GM04504 (cell line): ENCODE results near the gene MOCS1.

Experiments used
- DNase-seq: peaks from one replicate; pipeline ENCODE4 v3.0.0-alpha.2; 2012; ENCODE audit warnings: low read depth

MOCS1 gene

DNA sequence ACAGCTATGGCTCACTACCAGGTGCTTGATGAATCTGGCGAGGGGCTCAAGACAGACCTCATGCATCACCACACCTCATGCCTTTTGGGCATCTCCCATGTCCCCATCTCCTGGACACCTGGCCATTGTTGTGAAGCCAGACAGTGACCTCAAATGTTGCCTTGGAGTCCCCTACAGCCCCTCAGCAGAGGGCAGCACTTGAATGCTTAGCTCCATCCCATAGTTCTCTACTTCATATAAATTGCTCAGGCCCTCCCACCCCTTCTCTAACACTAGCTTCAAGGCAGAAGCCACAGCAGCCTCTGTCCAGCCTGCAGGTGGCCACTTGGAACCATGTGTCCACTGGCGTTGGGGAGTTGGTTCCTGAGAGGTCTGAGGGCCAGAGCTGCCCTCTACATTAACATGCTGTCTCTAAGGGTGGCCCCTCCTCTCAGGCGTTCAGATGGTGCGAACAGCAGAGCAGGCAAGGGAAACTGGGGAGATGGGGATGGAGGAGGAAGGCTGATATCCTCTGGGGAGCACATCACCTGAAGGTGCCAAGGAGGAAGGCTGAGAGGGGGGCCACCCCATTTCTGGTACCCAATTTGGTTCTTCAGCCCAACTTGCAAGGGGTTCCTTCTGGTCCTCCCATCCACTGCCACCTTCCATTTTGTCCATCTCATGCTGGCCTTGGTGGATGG is 31.3 kb downstream of the MOCS1 start:
- DNase-seq, result no peak

DNA sequence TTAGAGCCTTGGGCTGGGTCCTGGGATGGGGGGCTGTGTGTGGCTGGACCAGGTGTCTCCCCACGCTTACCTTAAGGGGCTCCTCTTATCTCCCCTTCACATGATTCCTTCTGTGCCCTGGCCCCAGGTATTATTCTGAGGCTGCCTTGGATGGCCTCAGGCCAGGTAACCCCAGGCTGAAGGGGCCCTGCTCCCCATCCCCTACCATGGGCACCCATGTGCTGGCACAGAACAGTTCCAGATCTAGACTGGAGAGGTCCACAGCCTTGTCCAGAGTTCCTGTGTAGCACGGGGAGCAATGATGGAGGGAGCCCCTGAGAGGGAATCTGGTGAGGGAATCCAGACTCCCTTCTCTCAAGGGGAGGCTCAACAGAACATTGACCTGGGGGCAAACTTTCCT is 32.1 kb downstream of the MOCS1 start:
- DNase-seq, result no peak

DNA sequence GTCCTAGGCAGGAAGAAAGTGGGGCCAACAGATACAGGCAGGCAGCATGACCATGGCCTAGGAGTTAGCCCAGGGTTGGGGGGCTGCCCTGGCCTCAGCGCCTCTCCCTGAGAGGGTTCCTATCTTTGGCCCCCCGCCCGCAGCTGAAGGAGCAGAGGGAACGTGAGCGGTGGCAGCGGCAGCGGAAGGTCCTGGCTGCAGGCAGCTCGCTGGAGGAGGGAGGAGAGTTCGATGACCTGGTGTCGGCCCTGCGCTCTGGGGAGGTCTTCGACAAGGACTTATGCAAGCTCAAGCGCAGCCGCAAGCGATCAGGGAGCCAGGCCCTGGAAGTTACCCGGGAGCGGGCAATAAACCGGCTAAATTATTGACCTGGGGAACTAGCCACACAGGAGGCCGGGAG is 32.6 kb downstream of the MOCS1 start:
- no peak for DNase-seq

DNA sequence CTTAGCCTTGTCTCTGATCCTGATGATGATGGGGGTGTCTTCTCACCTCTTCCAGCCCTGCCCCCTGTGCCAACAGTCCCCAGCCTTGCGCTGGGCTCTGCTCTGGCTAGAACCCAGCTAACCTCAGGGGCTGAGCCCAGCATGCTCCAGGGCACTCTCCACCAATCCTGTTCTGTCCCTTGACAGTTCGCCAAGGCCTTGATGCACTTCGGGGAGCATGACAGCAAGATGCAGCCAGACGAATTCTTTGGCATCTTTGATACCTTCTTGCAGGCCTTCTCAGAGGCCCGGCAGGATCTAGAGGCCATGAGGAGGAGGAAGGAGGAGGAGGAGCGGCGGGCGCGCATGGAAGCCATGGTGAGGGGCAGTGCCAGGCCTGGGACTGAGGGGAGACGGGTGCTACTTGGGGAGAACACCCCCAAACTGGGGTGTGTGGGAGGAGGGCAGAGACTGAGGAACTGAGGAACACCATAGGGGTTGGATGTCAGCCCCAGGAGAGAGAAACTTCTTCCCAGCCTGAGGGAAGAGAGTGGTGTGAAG is 33.1 kb downstream of the MOCS1 start:
- DNase-seq, result no peak

DNA sequence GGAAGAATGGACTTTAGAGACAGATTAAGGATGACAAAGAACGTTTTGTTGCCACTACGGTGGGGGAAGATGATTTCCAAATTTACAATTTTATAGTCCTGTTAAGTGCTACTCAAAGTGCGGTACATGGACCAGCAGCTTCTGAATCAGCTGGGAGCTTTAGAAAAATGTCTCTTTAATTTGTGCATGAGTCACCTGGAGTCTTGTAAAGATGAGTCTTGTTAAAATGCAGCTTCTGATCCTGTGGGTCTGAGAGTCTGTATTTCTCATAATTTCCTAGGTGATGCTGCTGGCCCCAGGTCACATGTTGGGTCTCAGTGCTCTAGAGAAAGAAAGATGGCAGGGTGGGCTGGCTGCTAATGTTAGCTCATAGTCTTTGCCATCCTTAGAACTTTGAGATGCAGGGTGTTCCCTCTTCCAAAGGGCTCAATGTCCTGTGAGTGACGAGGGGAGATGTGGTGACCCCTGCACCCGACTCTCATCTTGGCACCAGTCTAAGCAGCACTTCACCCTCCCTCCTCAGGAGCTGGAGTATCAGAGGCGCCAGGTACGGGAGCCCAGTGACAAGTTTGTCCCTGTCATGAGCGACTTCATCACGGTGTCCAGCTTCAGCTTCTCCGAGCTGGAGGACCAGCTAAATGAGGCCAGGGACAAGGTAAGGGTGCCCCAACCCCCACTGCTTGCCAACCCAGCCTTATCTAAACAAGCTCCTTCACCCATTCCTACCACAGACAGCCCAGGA is 34.5 kb downstream of the MOCS1 start:
- DNase-seq, result peak; percentile 9

DNA sequence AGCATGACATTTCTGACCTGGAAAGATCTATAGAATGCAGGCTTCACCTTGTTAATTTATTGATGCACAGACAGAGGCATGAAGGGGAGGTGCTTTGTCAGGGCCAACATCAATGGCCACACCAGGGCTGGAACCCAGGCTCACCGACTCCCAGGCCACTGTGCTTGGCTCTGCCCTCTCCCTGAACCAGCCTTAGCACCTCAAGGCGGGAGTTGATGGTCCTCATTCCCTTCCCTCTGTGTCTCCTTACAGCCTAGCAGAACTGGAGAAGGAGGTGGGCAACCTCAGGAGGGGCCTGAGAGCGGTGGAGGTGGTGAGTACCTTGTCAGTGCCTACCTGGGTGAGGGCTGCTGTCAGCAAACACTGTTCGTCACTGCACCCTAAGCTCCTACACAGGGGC is 35.6 kb downstream of the MOCS1 start:
- no peak for DNase-seq

DNA sequence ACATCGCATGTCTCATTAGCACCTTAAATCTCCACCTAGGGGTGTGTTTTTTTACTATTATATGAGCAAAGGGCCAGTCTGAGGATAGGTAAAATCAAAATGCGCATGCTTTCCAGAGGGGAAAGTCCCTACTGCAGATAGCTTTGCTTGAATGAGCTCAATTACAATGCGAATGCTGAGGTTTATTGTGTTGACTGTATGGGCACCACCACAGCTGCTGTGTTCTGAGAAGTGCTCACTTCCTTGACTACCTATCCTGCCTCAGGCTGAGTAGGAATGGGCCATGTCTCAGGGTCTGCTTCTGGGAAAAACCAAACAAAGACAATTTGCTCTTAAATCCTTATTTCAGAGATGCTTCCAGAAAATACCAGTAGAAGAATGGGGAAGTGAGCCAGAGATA is 36.6 kb downstream of the MOCS1 start:
- DNase-seq, result no peak

DNA sequence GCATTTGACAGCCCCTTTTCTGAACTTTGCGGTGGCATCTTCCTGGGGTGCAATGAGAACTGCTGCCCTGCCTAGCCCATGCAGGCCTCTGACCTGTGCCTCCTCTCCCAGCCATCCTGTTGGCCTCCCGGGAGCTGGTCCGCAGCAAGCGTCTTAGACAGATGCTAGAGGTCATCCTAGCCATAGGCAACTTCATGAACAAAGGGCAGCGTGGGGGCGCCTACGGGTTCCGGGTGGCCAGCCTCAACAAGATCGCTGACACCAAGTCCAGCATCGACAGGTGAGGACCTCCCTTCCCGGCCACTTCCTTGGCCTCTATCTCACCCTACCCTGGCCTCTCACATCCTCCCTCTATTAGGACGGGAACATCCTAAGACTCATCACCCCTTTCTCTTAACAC is 37.6 kb downstream of the MOCS1 start:
- DNase-seq, result no peak

DNA sequence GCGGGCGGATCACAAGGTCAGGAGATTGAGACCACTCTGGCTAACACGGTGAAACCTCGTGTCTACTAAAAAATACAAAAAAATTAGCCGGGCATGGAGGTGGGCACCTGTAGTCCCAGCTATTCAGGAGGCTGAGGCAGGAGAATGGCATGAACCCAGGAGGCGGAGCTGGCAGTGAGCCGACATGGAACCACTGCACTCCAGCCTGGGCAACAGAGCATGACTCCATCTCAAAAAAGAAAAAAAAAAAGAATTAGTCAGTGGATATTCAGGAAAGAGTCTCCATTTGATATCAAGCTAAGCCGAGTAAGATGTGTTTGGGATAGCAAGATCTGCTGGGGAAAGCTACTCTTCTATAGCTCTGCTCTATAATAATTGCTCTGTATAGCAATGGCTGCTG is 41.0 kb downstream of the MOCS1 start:
- no peak for DNase-seq

DNA sequence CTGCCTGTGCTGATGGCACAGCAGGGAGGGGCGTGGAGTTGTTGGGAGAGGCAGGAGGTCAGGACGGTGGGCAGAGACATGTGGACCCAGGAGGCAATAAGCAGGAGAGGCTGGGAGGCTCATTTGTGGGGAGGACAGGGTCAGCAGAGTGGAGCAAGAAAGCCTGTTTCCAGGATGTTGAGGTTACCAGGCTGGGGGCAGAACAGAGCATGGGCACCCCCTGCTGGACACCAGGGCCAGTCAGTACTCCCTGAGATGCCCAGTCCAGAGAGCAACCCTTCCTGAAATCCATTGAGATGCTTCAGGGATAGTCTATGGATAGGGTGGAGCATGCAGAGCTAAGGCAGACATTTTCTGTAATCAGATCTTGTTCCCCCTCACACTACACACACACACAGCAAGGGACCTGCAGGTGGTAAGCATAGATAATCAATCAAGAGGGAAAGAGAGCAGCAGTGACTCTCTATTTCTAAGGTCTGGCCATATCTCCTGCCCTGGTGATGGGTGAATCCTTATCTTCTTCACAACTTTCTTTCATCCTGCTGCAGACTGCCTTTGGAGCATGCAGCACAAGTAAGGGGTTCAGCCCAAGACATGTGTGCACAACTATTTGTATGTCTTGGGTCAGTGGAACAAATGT is 41.7 kb downstream of the MOCS1 start:
- peak; percentile 48 for DNase-seq

DNA sequence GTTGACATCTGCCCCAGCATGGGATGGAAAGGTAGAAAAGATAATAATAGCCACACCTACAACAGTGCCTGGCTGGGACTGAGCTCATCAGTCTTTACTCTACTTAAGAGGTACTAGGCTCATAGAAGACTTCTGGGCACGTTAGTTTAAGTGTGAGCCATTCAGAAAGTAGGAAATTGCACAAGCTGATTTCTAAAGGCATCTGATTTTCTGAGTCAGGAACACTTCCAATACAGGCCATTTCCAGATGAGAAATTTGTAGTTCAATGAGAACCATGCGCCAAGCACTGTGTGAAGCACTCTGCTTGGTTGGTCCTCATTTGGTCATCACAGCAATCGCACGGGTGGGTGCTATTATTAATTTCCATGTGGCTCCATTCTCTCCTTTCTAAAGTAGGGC is 42.3 kb downstream of the MOCS1 start:
- peak; percentile 14 for DNase-seq

DNA sequence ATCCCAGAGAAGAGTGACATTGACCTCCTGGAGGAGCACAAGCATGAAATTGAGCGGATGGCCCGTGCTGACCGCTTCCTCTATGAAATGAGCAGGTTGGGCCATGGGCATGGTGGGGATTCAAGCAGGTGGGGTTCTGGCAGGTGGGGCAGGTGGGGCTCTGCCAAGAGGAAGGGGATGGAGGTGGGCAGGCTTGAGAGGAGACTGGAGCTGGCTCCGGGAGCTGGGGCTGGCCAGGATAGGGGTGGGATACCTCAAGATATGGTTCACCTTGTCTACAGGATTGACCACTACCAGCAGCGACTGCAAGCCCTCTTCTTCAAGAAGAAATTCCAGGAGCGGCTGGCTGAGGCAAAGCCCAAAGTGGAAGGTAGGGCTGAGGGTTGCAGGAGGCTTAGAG is 42.9 kb downstream of the MOCS1 start:
- no peak for DNase-seq

DNA sequence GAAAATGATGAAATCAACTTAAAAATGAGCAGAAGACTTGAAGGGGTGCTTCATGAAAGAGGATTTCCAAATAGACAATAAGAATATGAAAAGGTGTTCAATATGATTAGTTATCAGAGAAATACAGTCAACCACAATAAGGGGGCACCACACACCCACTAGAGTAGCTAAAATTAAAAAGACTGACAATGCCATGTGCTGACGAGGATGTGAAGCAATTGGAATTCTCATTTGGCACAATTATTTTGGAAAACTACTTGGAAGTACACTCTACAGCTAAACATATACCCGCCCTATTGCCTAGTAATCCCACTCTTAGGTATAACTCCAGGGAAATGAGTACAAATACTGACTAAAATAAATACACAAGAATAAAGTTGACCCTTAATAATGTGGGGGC is 45.0 kb downstream of the MOCS1 start:
- DNase-seq, result no peak

DNA sequence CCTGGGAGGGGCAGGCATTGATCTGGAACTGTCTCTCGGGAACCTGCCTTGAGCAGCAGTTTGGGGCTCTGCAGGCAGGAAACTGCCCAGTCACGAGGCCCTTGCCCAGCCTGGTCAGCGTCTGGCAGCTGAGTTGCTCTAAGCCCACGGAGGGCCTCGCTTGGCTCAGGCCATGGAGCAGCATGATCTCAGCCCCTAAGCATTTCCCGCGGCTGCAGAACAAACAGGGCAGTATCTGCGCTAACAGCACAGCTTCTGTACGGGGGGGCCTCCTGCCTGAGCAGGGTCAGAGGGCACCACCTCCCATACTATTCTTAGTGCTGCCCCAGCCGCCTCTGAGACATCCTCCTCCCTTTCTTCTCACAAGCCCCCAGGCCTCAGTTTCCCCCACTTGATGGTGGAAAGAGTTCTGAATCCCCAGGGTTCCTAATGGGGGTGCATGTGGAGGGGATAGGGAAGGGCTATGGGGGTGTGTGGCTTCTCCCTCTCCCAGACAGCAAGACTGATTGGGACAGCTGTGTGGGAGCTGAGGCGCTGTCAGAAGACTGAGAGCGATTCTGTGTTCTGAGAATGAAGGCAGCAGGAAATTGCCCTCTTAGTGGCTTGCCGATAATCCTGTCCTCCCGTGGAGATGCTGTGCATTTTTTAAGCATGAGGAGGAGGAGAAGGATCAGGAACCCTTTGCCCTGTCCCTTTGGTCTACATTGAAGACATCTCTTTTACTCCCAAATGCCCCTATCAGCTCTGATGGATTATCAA is 46.4 kb downstream of the MOCS1 start:
- peak; percentile 74 for DNase-seq

DNA sequence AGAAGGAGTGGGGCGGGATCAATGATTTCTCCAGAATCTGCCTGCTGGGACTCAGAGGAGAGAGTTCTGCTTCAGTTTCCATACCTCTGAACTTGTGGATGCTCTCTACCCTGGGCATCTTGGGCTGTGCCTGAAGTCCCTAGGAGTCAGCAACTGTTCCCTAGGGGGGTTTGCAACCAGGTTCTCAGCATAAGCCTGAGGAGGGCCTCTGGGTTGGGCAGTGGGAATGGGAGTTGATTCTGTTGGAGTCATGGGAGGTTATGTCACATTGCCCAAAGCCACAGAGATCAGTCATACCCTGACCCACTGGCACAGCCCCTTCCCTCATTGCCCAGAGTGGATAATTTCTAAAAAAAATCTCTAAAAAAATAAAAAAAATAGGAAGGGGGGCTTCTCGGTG is 47.4 kb downstream of the MOCS1 start:
- no peak for DNase-seq

DNA sequence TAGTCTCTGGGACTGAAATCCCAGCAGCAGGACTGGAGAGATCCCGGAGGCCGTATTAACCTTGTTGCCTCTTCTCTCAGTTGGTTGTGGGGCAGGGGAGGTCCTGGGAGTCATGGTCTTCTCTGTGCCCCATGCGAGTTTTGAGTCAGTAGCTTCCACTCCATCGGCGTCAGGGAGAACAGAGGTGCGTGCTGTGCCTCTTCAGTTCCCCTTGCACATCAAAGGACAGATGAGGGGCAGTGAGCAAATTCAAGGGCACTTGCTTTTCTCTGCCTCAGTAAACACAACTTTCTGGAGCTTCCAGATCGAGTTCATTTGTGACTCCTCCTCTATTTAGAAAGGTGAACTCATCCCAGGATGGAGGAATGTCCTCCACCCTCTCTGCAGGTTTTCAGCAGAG is 48.6 kb downstream of the MOCS1 start:
- DNase-seq, result no peak

DNA sequence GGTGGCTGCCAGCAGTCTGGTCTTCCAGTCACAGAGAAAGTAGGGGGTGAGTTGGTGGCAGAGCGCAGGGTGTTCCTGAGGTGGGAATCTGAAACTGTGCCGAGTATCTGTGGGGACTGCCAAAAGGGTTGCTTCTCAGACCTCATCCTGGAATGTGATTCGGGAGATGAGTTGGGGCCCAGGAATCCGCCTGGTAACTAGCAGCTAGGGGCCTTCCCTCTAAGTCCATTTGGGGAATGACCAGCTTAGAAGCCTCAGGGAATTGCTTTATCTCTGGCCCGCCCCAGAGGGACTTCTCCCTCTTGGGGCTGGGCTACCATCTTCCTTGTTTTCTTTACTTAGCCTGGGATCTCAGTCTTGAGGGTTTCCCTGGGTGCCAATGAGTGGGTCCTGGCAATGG is 49.6 kb downstream of the MOCS1 start:
- peak; percentile 4 for DNase-seq

DNA sequence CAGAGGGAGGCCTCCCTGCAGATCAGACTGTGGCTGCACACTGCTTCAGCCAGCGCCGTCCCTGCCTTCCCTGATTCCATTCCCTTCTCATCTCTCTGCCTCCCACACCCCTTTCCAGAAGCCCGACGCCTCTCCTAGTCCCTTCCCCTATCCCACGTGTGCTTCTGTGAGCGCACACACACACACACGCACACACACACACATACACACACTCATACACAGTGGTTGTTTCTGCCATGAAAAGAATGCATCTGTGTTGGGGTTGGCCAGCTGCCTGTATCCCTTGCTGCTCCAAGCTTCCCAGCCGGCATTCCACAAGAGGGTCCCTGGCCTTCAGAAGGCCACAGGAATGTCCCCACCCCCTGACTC is 51.7 kb downstream of the MOCS1 start:
- DNase-seq, result peak; percentile 59

DNA sequence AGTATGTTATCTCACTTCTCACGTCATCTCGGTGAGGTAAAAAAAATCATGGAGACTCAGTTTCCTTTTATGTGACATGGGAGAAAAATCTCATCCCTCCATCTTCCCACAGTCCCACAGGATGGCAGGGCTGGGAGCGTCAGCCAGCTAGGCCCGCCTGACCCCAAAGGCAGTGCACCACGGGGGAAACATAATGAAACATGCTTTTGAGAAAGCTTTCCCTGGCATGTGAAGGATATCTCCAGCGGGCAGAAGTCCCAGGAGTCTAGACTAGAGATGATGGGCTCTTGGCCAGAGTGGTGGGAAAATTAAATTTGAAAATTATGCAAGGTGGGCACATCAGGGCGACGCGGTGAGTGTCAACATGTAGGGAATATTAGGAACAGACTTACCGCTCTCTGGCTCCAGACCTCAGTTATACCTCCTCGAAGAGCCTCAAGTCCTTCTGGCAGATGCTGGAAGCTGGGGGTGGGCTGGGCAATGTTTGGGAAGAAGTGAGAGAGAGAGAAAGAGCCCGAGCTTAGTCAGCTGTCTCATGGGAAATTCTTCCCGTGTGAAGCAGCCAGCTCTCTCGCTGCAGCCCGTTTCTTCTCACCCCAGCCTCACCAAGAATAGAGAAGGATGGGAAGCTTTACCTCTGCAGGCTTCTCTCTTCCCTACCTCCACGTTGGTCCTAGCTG is 52.3 kb downstream of the MOCS1 start:
- DNase-seq, result peak; percentile 68

DNA sequence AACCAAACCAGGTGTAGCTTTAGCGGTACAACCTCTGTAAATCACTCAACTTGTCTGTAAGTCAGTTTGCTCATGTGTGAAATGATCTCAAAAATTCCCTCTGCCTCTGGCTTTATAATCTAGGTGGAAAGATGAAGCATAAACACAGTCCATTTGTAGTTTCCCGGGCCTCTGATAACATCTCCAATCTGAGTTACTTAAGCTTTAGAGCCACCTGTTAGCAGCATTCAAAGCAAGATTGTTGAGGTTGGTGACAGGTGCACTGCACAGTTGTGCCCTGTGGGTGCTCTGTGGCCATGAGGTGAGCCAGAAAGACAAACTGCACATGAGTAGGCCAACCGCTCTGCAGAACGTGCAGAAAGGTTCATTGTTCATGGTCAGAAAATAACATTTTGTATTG is 53.7 kb downstream of the MOCS1 start:
- DNase-seq, result no peak

DNA sequence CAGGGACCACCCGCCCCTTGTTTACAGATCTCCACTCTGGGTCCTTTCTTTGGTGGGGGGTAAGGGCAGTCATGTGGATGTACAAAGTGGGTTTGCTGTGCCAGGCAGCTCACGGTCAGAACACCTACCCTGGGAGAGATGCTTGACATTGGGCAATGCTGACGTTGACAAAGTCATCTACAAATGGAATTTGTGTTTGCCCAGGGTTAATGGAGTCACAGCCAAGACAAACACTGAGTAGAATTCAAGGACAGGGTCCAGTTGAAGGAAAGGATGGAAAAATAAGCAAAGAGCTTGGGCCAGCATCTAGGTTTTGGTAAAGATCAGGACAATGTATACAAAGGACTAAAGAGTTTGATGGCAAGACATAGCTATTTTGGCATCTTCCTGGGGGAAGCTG is 54.7 kb downstream of the MOCS1 start:
- DNase-seq, result no peak

DNA sequence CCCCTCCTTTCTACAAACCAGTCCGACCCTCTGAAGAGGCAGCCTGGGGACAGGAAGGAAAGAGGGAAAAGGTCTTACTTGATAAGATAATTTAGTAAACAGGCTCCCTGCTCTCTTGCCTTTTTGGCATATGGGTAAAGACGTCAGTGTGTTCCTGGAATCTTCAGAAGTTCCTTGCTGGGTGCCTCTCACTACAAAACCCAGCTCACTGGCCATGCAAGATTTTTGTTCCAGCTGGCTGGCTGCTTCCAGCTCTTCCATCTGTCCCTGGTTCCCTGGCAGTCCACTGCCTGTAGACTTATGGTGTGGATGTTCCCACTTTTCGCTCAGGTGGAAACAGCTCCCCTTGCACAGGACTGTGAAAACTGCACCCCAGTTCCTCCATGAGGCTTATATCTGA is 57.4 kb downstream of the MOCS1 start:
- no peak for DNase-seq
